Subcutaneous adipose tissue (tissue), 4 donors: ENCODE results near the gene TMEM89. TPM values are rescaled to one million over a fixed set of nuclear protein-coding genes. Genes with fewer than 3 reads are reported as not detected.

Source experiments
- total RNA-seq, 4 donors: library from RNA; depleted of rRNA; stranded (reverse); fragments of >200 nt; gene quantifications; one replicate each; pipeline ENCODE4 v1.1.0, GENCODE V29; 2016
- TF ChIP-seq, protein P1 (sequence below): fragments of 450-650 bp; IDR thresholded peaks from one replicate; pipeline ENCODE4 v1.5.1; 2016; ENCODE audit warnings: low read depth, mild to moderate bottlenecking, control low read depth, antibody characterized with exemption, moderate library complexity

TMEM89 gene
- total RNA-seq, 4 donors from 2014 or later, result not detected

DNA sequence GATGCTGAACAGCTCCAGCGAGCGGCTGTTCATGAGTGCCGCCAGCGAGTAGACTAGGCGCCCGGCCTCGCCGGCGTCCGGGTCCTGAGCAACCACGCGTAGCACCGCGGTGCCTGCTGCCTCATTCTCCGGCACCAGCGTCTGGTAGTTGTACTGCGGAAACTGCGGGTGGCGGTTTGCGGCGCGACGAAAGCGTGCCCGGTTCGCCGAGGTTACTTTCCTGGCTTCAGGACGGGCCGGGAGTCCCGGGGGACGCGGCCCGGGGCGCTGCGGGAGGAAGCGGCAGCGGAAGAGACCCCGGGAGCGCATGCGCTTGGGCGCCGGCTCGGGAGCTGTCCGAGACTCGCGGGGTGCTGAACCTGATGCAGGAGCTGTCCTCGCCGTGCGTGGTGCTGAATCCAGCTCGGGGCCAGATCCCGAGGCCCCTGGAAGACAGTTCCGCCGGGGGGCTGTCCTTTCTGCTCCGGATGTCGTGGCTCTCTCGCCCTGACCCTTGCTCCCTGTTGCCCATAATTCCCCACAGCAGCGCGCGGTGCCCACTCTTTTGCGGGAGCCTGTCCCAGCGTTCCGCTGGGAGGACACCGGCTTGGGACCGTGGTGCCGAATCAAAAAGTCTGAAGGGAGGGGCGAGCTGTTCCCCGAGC lies 40.1 kb upstream of the TMEM89 start:
- TF ChIP-seq, protein P1, sequence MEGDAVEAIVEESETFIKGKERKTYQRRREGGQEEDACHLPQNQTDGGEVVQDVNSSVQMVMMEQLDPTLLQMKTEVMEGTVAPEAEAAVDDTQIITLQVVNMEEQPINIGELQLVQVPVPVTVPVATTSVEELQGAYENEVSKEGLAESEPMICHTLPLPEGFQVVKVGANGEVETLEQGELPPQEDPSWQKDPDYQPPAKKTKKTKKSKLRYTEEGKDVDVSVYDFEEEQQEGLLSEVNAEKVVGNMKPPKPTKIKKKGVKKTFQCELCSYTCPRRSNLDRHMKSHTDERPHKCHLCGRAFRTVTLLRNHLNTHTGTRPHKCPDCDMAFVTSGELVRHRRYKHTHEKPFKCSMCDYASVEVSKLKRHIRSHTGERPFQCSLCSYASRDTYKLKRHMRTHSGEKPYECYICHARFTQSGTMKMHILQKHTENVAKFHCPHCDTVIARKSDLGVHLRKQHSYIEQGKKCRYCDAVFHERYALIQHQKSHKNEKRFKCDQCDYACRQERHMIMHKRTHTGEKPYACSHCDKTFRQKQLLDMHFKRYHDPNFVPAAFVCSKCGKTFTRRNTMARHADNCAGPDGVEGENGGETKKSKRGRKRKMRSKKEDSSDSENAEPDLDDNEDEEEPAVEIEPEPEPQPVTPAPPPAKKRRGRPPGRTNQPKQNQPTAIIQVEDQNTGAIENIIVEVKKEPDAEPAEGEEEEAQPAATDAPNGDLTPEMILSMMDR, result no peak

- TF ChIP-seq, protein P1, result no peak
Measured at GRCh38 chr3:48660800-48661400, 39.3 kb upstream of the TMEM89 start.

GRCh38 chr3:48656841-48657281 lies 35.3 kb upstream of the TMEM89 start:
- TF ChIP-seq, protein P1, result no peak

DNA sequence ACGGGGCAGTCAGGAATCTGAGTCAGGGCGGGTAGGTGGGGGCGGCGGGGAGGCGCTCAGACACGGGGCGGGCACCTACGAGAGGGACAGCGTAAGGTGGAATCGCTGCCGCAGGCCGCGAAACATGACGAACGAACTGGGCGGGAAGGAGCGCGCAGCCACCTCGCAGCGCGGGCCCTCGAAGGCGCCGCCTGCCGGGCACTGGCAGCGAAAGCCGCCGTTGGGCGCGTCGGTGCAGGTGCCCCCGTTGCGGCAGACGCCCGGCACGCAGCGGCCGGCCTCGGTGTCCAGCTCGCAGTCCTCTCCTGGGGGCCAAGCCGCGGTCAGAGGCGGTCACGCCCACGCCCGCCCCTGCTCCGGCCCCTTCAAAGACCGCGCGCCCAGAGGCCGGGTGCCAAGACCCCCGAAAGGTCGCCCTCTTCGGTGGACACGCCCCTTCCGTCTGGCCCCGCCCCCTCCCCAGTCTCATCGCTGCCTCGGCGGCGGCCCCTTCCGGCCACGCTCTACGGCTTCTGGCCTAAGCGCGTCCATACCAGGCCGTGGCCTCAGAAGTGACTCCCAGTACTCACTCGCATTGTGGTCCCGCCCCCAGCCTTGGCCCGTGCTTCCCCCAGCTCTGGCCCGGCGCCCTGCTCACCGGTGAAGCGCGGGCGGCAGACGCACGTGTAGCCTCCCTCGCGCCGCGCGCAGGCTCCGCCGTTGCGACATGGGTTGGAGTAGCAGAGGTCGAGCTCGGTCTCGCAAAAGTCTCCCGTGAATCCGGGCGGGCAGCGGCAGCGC lies 34.7 kb upstream of the TMEM89 start:
- TF ChIP-seq, protein P1, result no peak

DNA sequence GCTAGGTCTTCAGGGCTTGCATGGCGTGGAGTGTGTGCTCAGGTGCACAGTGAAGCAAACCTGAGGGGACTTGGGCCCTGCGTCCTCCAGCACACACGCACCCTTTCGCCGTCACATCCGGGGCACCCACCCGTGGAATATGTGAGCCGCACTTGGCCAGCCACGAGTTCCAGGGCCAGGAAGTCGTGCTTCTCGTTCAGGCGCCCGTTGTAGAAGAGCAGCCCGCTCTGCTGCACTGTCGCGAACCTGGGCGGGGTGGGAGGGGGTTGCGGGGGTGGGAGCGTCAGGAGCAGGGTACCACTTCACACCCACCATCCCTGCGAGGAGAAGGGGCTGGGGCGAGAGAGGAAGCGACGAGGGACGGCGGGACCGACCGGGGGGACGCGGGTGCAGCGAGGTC lies 34.0 kb upstream of the TMEM89 start:
- TF ChIP-seq, protein P1, result no peak

GRCh38 chr3:48655063-48655462 lies 33.5 kb upstream of the TMEM89 start:
- TF ChIP-seq, protein P1, result no peak

DNA sequence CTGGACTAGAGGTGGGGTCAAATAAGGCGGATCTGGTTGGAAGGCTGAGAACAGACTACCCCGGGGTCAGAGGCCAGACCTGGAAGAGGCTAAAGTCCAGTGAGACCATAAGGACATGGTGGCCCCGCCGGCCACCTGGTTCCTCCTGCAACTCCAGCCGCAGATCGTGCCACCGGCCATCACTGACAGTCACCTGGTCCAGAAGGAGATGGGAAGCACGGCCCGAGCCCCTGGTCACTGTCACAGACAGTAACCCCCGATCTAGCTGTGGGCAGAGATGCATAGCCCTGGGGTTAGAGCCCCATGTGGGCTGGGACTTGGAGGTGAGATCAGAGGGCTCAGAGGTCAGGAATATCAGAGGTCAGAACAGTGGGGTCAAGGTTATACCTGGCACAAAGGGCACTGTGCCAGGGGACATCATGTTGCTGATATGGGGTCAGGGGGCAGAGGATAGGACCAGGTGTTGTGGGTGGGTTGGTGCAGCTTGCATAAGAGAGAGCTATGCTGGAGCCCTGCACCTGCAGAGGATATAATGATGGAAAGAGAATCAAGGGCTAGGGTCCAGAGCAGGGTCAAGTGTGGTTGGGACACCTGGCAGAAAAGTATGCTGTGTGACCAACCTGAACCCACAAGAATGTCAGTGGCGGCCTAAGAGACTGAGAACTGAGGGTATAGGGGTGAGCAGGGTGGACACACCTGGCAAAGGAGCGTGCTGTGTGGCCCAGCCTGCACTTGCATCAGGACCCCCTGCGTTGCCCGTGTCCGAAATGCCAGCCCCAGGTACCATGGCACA lies 31.6 kb upstream of the TMEM89 start:
- TF ChIP-seq, protein P1, result no peak
